HuH-7.5 (cell line): ENCODE results near the gene FADS1.

Experiments
- DNase-seq: peaks from one replicate; pipeline ENCODE4 v3.0.0; 2011; ENCODE audit warnings: low spot score

Gene FADS1

DNA sequence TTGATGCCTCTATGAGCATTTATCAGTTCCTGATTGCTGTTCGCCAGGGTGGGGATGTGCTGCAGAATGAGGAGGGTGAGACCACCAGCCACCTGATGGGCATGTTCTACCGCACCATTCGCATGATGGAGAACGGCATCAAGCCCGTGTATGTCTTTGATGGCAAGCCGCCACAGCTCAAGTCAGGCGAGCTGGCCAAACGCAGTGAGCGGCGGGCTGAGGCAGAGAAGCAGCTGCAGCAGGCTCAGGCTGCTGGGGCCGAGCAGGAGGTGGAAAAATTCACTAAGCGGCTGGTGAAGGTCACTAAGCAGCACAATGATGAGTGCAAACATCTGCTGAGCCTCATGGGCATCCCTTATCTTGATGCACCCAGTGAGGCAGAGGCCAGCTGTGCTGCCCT is 21.3 kb downstream of the FADS1 start:
- no peak for DNase-seq

- DNase-seq = no peak
These were observed 22.2 kb downstream of the FADS1 start for GRCh38 chr11:61794579-61794978.

DNA sequence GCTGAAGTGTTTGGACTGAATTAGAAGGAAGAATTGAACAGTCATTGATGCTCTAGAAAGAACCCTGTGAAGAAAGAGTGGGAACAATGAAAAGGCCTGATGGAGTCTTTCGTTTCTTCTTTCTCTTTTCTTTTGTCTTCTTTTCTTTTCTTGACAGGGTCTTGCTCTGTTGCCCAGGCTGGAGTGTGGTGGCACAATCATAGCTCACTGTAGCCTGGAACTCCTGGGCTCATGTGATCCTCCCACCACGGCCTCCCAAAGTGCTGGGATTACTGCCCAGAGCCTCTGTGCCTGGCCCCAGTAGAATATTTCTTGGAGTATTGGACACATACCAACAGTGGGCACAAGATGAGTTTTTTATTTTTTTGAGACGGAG is 23.0 kb downstream of the FADS1 start:
- no peak for DNase-seq

DNA sequence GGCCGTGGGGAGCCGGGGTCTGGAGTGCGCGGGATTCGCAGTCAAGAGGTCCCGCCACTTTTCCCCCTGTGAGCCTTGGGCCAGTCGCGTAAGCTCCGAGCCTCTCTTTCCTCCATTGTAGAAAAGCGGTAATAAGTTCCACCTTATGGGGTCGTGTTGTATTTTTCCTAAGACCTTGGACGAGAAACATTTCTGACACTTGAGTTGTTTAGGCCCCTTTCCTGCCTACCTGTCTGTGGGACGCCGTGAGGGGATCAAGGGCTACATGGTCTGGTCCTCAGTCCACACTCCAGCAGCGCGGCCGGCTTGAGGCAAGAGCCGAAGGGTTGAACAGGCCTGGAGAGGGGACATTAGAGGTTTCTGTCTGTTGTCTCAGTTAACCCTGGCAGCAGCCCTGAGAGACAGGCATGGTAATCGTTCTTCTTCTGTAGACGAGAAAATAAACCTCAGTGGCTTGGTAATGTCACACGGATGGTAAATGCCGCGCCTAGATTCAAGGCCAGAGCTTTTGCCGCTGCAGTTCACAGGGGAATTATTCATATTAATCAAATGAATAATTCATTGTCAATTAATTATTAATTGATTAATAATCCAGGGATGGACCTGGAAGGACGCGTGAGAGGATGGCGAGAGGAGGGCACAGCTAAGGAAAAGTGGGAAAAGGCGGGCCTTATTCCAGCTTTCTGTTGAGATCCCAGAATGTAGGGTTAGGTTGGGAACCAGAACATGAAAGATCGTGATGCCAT is 23.5 kb downstream of the FADS1 start:
- DNase-seq = no peak

DNA sequence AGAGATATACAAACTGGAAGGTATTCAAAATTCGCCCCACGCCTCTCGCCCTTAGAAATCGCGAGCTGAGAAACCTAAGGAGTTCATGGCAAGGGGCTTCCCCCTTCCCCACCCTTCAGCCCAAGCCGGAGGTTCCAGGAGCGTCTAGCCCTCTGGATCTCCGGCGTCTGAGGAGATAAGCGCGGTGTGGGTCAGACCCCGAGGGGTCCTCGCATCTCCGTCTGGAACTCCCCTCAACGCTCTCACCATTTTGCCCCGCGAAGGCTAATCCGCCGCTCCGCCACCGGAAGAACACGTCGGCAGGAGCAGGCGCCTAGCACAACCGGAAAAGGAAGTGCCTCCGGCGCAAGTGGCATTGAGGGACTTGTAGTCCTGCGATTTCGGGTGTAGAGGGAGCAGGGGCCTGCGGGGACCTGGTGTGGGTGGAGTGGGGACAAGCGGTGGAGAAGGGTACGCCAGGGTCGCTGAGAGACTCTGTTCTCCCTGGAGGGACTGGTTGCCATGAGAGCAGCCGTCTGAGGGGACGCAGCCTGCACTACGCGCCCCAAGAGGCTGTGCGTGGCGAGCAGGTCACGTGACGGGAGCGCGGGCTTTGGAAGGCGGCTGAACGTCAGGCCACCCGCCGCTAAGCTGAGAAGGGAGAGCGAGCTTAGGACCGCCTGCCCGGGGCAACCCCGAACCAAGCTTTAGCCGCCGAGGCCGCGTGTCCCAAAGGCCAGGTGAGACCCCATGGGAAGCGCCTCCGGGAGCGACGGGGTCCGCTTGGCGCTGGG is 24.3 kb downstream of the FADS1 start, which contains the start of the genes FEN1 and TMEM258:
FEN1 (plus strand) TSS at position 602 of the 773 bp plus-strand sequence. CDS start 2,451 bp downstream, outside the sequence.
TMEM258 (minus strand) TSS at position 290 of the 773 bp plus-strand sequence; CDS start at position 249, 41 bp downstream.
- peak; percentile 98 for DNase-seq

GRCh38 chr11:61791737-61792309 is 25.0 kb downstream of the FADS1 start:
- DNase-seq = peak; percentile 90

DNA sequence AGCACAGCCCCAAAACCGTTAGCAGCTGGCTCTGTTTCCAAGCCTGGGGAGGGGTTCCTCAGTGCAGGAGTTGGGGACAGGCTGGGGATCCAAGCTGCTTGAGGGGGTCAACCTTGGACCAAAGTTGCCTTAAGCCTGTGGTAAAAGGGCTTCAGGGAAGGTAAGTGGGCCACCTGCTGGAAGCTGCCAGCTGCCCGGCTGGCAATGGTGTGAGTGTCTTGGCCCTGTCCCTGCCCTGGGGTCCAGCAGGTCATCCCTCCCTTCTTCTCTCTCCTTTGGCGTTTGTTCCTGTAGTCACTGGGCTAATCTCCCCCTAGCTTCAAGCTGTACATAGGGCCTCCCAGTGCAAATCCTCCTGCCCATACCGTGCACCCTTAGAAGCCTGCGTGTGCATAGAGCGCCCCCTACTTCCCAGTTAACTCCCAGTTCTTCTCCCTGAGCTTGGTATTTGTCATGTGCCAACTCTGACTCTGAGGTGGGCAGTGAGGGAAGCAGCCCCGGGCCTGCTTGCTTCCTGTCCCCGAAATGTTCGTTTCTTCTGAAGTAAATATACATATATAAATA is 28.8 kb downstream of the FADS1 start:
- DNase-seq = peak; percentile 89

DNA sequence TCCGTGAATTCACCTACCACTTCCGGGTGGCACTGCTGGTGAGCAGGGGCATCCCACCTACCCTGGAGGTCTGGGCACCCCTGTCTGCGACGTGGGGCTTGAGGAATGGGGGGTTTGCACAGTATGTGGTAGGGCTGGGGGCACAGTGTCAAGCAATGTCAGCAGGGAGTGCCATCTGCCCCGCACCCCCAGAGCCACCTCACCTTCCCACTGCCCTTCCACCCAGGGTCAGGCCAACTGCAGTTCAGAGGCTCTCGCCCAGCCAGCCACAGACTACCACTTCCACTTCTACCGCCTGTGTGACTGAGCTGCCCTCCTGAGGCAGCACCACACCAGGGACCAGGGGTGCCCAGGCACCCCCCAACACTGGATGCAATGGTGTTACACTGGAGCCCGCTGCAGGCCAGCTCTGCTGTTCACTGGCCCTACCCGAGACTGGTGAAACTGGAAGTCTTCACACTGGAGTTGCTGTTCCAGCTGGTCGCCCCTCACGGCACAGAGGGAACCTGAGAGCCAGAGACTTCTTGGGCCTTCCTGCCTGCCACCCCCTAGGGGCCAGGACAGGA is 30.9 kb downstream of the FADS1 start:
- DNase-seq = no peak

DNA sequence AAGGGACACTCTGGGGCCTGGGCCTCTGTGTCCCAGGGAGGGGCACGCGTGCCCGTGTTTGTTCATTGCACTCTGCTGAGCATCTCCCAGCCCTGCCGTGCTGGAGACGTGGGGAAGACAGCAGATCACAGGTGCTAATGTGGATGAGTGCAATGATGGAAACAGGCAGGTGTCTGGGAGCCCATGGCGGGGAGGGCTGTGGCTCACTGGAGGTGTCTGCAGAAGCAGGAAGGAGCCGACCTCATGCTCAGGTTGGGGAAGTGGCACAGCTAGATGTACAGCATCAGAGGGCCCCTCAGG is 32.3 kb downstream of the FADS1 start:
- DNase-seq = no peak

DNA sequence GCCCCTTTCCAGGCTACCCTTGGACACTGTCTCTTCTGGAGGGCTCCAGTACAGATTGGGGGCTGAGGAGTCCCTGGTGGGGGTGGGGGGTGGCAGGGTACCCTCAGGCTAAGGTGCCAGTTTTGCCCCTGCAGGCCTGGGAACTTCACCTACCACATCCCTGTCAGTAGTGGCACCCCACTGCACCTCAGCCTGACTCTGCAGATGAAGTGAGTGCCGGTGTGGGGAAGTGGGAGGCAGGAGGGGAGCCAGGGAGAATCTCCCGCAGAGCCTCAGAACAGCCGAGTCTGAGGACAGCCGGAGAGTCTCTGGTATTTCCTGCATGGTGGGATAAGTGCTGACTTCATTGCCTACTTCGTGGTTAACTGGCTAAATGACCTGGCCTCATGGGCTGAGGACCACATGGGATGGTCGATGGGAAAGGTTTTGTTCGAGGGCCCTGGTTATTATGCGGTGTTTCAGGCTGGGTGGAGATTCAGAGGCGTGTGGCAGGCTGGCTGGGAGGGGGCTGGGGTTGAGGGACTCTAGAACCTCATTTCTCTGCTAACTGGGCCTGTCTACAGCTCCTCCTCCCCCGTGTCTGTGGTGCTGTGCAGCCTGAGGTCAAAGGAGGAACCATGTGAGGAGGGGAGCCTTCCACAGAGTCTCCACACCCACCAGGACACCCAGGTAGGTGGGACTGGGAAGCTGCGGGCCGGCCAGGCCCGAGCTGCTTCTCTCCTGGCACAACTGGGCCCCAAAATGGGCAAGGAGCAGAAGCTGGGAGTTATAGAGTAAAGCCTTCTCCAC is 32.9 kb downstream of the FADS1 start:
- DNase-seq = peak; percentile 32

GRCh38 chr11:61782841-61783240 is 34.0 kb downstream of the FADS1 start:
- DNase-seq = no peak

GRCh38 chr11:61782299-61782698 is 34.5 kb downstream of the FADS1 start:
- DNase-seq = peak; percentile 31

DNA sequence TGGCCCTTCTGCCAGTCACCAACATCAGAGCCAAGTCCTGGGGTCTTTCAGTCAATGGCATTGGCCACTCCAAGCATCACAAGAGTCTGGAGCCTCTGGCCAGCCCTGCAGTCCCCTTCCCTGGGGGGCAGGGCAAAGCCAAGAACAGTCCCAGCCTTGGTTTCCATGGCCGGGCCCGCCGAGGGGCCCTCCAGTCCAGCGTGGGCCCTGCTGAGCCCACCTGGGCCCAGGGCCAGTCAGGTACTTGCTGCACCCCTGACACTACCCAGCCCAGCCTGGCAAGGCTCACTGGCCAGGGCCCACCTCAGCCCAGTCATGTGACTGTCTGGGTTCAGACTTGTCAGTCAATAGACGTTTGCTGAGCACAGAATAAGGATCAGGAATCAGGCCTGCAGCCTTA is 35.2 kb downstream of the FADS1 start:
- DNase-seq = no peak

DNA sequence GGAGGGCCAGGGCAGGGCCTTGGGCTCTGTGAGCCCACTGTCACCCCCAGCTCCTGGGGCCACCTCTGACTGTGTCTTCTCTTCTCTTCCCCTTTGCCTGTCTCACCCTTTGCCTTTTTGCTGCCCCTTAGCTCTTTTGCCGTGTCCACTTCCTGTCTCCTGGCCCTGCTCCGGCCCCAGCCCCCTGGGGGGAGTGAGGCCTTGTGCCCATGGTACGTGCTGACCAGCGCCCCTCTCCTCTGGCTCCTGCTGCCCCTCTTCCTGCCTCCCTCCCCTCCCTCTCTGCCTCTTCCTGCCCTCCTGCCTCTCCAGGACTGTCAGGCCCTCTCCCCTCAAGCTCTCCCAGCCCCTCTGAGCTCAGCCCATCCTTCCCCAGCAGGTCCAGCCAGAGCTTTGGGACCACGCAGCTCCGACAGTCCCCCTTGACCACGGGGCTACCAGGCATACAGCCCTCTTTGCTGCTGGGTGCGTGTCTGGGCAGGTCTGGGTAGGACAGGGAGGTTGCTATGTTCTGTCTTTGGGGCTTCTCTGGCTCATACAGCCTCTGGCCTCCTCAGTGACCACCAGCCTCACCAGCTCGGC is 36.1 kb downstream of the FADS1 start:
- peak; percentile 22 for DNase-seq

DNA sequence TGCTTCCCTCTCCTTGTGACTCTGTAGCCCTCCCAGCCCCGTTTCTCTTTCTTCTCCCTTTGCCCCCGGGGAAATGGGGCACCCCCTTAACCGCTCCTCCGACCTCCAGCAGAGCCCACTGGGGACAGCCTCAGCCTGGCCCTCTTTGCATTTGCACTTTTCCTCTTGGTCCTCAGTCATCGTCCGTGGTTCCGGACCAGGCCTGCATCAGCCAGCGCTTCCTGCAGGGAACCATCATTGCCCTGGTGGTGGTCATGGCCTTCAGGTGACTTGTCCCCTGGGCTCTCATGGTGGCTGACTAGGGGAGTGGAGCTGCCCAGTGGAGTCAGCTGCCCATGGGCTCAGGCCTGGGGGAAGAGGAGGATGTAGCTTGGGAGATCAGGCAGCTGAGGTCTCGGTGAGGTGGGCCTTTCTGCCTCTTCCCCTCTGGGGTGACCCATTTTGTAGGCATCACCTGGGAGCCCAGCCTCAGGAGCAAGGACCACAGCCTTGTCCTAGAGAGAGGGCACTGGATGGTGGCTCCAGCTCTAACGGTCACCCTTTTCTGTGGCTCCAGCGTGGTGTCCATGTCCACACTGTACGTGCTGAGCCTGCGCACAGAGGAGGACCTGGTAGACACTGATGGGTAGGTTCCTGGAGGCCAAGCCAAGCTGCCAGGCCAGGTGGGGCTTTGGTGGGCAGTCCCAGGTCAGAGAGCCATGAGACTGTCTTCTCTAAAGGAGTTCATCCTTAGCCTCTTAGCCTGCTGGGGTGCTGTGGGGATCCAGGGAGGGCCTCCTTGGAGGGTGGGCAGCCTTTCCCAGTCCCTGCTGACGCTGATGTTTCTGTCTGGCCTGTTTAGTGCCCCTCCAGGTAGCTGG is 36.9 kb downstream of the FADS1 start:
- peak; percentile 30 for DNase-seq

DNA sequence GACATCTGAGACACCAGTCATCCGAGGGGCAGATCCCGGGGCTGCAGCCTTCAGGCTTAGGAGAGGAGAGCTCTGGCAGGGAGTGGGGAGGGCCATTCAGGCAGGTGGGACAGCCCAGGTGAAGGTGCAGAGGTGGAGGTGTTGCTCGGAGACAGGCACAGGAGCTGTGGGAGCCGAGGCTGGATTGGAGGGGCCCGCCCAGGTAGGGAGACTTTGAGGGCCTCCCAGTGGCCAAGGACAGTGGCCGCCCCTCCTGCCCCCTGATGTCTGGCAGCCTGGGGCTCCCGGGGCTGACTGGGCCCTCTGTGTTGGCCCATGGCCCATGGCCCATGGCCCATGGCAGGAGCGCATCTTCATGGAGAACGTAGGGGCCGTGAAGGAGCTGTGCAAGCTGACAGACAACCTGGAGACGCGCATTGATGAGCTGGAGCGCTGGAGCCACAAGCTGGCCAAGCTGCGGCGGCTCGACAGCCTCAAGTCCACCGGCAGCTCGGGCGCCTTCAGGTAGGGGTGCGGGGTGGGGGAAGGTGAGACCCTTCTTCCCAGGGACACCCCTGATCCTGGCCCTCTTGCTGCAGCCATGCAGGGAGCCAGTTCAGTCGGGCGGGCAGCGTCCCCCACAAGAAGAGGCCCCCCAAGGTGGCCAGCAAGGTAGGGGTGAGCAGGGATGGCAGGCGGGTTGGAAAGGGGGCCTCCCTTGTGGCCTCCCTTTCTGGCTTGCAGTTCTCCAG is 37.7 kb downstream of the FADS1 start:
- no peak for DNase-seq

DNA sequence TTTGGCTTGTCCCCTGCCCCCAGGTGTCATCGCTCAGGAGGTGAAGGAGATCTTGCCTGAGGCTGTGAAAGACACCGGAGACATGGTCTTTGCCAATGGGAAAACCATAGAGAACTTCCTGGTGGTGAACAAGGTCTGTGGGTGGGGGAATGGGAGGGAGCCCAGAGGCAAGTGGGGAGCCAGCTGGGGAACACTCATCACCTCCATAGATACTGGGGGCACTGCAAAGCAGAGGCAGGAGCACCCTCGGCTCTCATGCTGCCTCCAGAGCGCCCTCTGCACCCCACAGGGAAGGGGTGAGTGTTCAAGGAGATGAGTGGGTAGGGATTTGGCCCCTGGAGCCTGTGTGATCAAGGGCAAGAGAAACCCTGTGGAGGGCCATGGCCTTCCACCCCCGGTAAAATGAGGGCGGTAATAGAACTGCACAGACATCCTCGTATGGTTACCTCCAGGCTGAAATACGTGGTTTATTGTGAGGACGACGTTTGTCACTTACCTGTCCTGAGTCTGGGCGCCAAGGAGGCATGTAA is 38.4 kb downstream of the FADS1 start:
- DNase-seq = no peak

DNA sequence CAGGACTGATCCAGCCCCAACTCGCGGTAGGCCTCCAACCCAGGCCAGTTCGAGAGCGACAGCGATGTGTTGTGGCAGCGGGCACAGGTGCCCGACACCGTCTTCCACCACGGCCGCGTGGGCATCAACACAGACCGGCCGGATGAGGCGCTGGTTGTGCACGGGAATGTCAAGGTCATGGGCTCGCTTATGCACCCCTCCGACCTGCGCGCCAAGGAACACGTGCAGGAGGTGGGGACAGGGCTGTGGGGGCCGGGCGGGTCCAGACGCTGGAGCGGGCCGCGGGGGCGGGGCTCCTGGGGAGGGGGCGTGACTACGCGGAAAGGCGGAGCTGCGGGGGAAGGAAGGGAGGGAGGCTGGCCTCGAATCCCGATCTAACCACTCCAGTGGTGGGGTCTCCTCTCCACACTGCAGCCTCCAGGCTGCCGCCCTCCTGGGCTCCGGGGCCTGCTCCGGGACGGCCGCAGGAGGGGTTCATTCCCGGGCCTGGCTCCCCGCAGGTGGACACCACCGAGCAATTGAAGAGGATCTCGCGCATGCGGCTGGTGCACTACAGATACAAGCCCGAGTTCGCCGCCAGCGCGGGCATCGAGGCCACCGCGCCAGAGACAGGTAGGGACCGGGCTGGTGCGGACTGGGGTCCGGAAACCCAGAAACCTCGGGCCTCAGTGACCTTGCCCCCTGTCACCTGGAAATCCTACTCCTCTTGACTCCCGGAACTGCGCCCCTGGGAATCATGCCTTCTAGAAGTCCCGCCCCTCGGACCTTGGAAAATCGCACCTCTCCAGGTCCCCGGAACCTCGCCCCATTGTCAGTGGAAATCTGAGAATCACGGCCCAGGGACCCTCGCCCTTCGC is 39.3 kb downstream of the FADS1 start:
- no peak for DNase-seq
